Gastroesophageal sphincter (tissue), 3 donors: ENCODE measurements around the gene LTO1.

Source experiments
- CTCF ChIP-seq, 4 experiments: fragments of 200-600 bp in 2 of 4; fragments of 450-650 bp in 2 of 4; sonication (generic) in 1 of 4; IDR thresholded peaks; one replicate each; pipeline ENCODE4 v1.5.1; 2017 to 2019; ENCODE audit warnings: antibody characterized with exemption in 4 of 4, mild to moderate bottlenecking in 2 of 4, moderate library complexity in 2 of 4
- POLR2A ChIP-seq, 2 donors: fragments of 450-650 bp; IDR thresholded peaks; one replicate each; pipeline ENCODE4 v1.6.1; 2017; ENCODE audit warnings: antibody characterized with exemption in 2 of 2, mild to moderate bottlenecking in 2 of 2, moderate library complexity in 1 of 2
- POLR2AphosphoS5 ChIP-seq: sonication (generic); formaldehyde crosslinking; IDR thresholded peaks from one replicate; pipeline ENCODE4 v1.6.1; 2017; ENCODE audit warnings: antibody characterized with exemption

GRCh38 chr11:69630017-69630416 is 45.1 kb downstream of the LTO1 start:
- TF ChIP-seq POLR2AphosphoS5 = no peak
- TF ChIP-seq CTCF (IDR thresholded peaks at IDR 0.05) = no peak
- no peak for TF ChIP-seq POLR2A (IDR thresholded peaks at IDR 0.05)
